GM12864 (cell line): ENCODE measurements around the gene C22orf39.

Experiments used
- DNase-seq: peaks from one replicate; pipeline ENCODE4 v3.0.0-alpha.2; 2011; ENCODE audit warnings: low read depth
- H3K4me3 ChIP-seq: 2 replicates; pipeline ENCODE4 v1.5.1; 2011; ENCODE audit warnings: mild to moderate bottlenecking, low read depth, low read length, control low read depth
- TF ChIP-seq, protein P1 (sequence below): IDR thresholded peaks from 2 replicates; pipeline ENCODE4 v1.5.1; 2011; ENCODE audit warnings: low read depth, mild to moderate bottlenecking, moderate library complexity, low read length, control low read depth, inconsistent platforms; ENCODE audit errors: missing control alignments

The C22orf39 gene

GRCh38 chr22:19411690-19412045, 35.8 kb downstream of the C22orf39 start:
- no peak for DNase-seq
- TF ChIP-seq, protein P1, sequence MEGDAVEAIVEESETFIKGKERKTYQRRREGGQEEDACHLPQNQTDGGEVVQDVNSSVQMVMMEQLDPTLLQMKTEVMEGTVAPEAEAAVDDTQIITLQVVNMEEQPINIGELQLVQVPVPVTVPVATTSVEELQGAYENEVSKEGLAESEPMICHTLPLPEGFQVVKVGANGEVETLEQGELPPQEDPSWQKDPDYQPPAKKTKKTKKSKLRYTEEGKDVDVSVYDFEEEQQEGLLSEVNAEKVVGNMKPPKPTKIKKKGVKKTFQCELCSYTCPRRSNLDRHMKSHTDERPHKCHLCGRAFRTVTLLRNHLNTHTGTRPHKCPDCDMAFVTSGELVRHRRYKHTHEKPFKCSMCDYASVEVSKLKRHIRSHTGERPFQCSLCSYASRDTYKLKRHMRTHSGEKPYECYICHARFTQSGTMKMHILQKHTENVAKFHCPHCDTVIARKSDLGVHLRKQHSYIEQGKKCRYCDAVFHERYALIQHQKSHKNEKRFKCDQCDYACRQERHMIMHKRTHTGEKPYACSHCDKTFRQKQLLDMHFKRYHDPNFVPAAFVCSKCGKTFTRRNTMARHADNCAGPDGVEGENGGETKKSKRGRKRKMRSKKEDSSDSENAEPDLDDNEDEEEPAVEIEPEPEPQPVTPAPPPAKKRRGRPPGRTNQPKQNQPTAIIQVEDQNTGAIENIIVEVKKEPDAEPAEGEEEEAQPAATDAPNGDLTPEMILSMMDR = no peak
- H3K4me3 ChIP-seq = no peak overlapping the region

DNA sequence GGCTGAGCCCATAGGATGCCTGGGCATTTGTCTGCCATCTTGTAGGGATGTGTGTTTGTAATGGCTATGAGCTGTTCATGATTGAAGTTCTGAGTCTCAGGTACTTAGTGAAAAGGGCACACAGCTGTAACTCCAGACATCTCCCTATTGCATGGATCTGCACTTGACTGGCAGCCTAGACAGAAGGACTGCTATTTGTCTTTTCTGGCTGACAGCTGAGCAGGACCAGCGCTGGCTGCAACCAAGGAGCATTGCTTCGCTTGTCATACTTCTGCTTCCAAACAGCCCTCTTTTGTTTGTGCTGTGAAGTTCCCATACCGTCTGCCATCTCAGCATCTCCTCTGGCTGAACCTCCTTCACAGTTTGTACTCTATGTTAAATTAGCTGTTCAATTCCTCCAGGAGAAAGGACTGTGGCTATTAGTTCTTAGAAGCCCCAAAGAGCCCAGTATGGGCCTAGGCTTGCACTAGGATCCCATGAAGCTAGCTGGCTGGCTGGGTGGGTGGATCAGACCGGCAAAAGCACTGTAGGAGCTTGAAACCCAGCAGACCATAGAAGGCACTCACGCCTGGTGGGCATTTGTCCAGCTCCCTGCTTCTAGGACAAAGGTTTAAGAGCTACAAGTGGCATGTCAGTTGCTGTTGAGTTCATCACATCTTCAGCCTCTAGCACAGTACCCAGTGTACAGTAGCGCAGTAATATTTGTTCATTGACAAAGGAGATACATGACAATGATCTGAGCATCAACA, 36.4 kb downstream of the C22orf39 start:
- H3K4me3 ChIP-seq = no peak overlapping the region
- TF ChIP-seq, protein P1 = no peak
- no peak for DNase-seq

DNA sequence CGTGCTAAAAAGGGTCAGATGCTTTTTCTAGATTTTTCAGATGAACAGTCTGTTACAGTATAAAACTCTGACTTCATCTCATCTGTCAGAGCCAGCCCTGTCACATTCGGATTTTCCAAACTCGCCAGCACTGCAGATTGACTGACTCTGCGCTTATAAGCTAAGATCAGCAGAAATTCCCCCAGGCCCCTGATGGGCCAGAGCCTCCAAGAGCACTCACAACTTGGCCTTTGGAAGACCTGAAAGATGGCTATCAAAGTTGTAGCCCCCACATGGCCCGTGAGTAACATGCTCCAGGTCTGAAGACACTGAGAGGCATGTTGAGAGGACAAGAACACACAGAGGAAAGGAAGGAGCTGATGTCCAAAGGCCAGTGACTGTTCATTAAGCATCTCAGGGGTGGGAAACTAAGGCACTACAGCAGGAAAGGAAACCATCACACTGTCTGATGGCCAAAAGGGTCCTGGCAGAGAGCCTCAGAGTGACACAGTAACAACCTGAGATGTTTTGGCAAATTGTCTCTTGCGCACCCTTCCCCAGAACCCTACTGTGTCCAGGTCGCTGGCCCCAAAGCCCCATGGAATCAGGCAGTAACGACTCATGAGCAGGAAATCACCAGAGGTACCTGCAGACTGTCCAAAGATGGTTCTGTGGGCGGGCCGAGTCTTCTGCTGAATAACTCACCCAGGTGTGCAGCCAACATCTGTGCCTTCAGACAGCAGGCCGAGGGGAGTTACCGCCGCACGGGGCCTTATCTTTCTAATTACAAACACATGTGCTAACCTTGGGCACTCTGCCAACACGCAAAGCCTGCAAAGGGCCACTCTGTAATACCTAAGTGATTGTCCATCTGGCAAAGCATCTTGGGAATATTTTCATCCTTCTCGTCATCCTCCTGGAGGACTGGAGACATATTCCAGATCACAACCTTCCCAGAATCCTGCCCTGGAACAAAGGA, 39.6 kb downstream of the C22orf39 start:
- no peak overlapping the region for H3K4me3 ChIP-seq
- no peak for DNase-seq
- TF ChIP-seq, protein P1 = no peak

- no peak for DNase-seq
- TF ChIP-seq, protein P1 = no peak
- no peak overlapping the region for H3K4me3 ChIP-seq
Measured at GRCh38 chr22:19406846-19407245, 40.7 kb downstream of the C22orf39 start.

- H3K4me3 ChIP-seq = no peak overlapping the region
- DNase-seq = no peak
- TF ChIP-seq, protein P1 = no peak
Measured at GRCh38 chr22:19406281-19406811, 41.2 kb downstream of the C22orf39 start.

- TF ChIP-seq, protein P1 = no peak
- no peak for DNase-seq
- no peak overlapping the region for H3K4me3 ChIP-seq
Measured at GRCh38 chr22:19405652-19406051, 41.9 kb downstream of the C22orf39 start.
